ENCODE data around the gene ID2. TPM values are rescaled to one million over a fixed set of nuclear protein-coding genes. Genes with fewer than 3 reads are reported as not detected.

Gene ID2
- total and polyA plus RNA-seq, 2 of the 13 experiments (the other 11 are each of a cell fraction or from before 2014, with no cell fraction given): 214 to 719 TPM

- ChIA-PET CTCF (ENCODE audit: low intra/inter-chr PET ratio, low total read pairs) (no interaction called here), POLR2A (interaction anchor here (0.9 to 7.2 kb wide), 28 partner anchors 10 to 657 kb away, joined by 3 to 354 read pairs (median 14); no protein-coding TSS in a partner anchor)
- Histone ChIP-seq H3K27ac (ENCODE audit: extremely low read length, insufficient read depth, low read length) (peak overlapping the region; percentile 100), H3K4me3 (replicated peaks in 1 of 3; ENCODE audit: insufficient read depth in 1 of 3, low read depth in 2 of 3, low read length in 3 of 3) (peak overlapping the region; percentile 79 to 94 (median 83)), H3K36me3 (replicated peaks in 1 of 2; ENCODE audit: control insufficient read depth in 1 of 2, insufficient read depth in 2 of 2, low read length in 2 of 2) (no peaks in the 10 kb centered on the region), H3K4me1 (ENCODE audit: insufficient read depth, low read length) (peaks cover 40% of the 10 kb centered on the region), H3K9ac (ENCODE audit: insufficient read depth, low read depth, low read length) (peak overlapping the region; percentile 100), H3K79me2 (ENCODE audit: insufficient read depth, low read length) (peaks cover 36% of the 10 kb centered on the region), H2AFZ (ENCODE audit: low read length) (no peak overlapping the region), H4K20me1 (ENCODE audit: insufficient read depth, low read length) (peaks cover 21% of the 10 kb centered on the region), H3K27me3 (ENCODE audit: control insufficient read depth in 1 of 2, insufficient read depth in 2 of 2, low read length in 2 of 2) (peaks cover 0 to 8% of the 10 kb centered on the region in 2 experiments; a peak in 1 of 5 replicates), H3K4me2 (ENCODE audit: low read depth, low read length) (peak overlapping the region; percentile 99), H3K9me3 (ENCODE audit: low read length) (peaks cover under 1% of the 10 kb centered on the region; the same call in 1 of the 2 replicates)
- peak; percentile 20 for ATAC-seq
- in situ Hi-C loops (cut with HindIII; ENCODE audit: extremely low pct_ligation_motif_present, low pct_unique_long_range_greater_than_20kb): loop anchor here (5.0 kb wide), 2 partner anchors 53 to 573 kb away; no protein-coding TSS in a partner anchor
- FAIRE-seq: peak; percentile 96
- BruUV-seq (replicated peaks): TSS peak; percentile 70
- under 1% methylated on average over 19 of the region's 19 CpGs for WGBS (ENCODE audit: low lambda C conversion rate)
- intact Hi-C loops (cut with micrococcal nuclease; ENCODE audit: unreplicated experiment): loop anchor here (2.0 to 5.0 kb wide), 4 partner anchors 268 to 1583 kb away; no protein-coding TSS in a partner anchor
- peak; percentile 98 for DNase-seq (ENCODE audit: low spot score)
- peak; percentile 79 for TF ChIP-seq TGIF2 (CRISPR knock-in tag; IDR thresholded peaks at IDR 0.05)
- TF ChIP-seq HMGA1 (CRISPR knock-in tag; conservative IDR thresholded peaks at IDR 0.05): no peak
- peak; percentile 93 for TF ChIP-seq ZNF280D (CRISPR knock-in tag; IDR thresholded peaks at IDR 0.05)
- TF ChIP-seq GTF2F1 (IDR thresholded peaks at IDR 0.05; ENCODE audit: low read length): peak; percentile 96
- TF ChIP-seq, protein P1, sequence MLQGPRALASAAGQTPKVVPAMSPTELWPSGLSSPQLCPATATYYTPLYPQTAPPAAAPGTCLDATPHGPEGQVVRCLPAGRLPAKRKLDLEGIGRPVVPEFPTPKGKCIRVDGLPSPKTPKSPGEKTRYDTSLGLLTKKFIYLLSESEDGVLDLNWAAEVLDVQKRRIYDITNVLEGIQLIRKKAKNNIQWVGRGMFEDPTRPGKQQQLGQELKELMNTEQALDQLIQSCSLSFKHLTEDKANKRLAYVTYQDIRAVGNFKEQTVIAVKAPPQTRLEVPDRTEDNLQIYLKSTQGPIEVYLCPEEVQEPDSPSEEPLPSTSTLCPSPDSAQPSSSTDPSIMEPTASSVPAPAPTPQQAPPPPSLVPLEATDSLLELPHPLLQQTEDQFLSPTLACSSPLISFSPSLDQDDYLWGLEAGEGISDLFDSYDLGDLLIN (CRISPR knock-in tag; IDR thresholded peaks at IDR 0.05; ENCODE audit: borderline replicate concordance): 0 out of 2 replicates have a peak, but pooled peaks have one; percentile 55
- peak; percentile 73 for TF ChIP-seq HMG20B (CRISPR knock-in tag; conservative IDR thresholded peaks at IDR 0.05)
- TF ChIP-seq PHF20 (CRISPR knock-in tag; IDR thresholded peaks at IDR 0.05): peak; percentile 53
- 0 out of 2 replicates have a peak, but pooled peaks have one; percentile 41 for TF ChIP-seq ZNF205 (CRISPR knock-in tag; IDR thresholded peaks at IDR 0.05)
- TF ChIP-seq ZBTB26 (CRISPR knock-in tag; IDR thresholded peaks at IDR 0.05; ENCODE audit: borderline replicate concordance): peak; percentile 95
- peak; percentile 97 for TF ChIP-seq POLR2AphosphoS5 (IDR thresholded peaks at IDR 0.05; ENCODE audit: low read depth, low read length)
- TF ChIP-seq, protein P2, sequence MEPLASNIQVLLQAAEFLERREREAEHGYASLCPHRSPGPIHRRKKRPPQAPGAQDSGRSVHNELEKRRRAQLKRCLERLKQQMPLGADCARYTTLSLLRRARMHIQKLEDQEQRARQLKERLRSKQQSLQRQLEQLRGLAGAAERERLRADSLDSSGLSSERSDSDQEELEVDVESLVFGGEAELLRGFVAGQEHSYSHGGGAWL (CRISPR knock-in tag; IDR thresholded peaks at IDR 0.05): peak; percentile 77; the same call in 1 of the 2 replicates
- peak; percentile 84 for TF ChIP-seq ARNTL (CRISPR knock-in tag; IDR thresholded peaks at IDR 0.05)
- peak; percentile 74; the same call in 1 of the 2 replicates for TF ChIP-seq SAFB2 (CRISPR knock-in tag; IDR thresholded peaks at IDR 0.05; ENCODE audit: borderline replicate concordance, low read depth)
- 0 out of 2 replicates have a peak, but pooled peaks have one; percentile 5 for TF ChIP-seq TCF7 (IDR thresholded peaks at IDR 0.05; ENCODE audit: low read depth)
- peak; percentile 91 for TF ChIP-seq RBM22 (optimal IDR thresholded peaks at IDR 0.05; ENCODE audit: low read length)
- peak; percentile 98 for TF ChIP-seq RAD51 (IDR thresholded peaks at IDR 0.05; ENCODE audit: borderline replicate concordance)
- peak; percentile 71; the same call in 1 of the 2 replicates for TF ChIP-seq ZNF556 (CRISPR knock-in tag; IDR thresholded peaks at IDR 0.05; ENCODE audit: borderline replicate concordance)
- TF ChIP-seq ZSCAN9 (CRISPR knock-in tag; IDR thresholded peaks at IDR 0.05; ENCODE audit: borderline replicate concordance): peak; percentile 83; the same call in 1 of the 2 replicates
Observed at GRCh38 chr2:8679827-8680731, 1.8 kb upstream of the ID2 start.

Data from HepG2 (cell line).